Stimulated activated CD4-positive, alpha-beta T cell treated with anti-CD3 and anti-CD28 coated beads, Interleukin-4, amount 100 ng/mL, for 24 hours (primary cell): ENCODE measurements around the gene EHMT1.
"Not testable (repeated sequence)": the region's sequence is repeated elsewhere in the genome, so short reads cannot be mapped to it uniquely, and the experiment has no call there.

Experiments used
- DNase-seq: peaks from one replicate; pipeline ENCODE4 v3.0.0-alpha.2; 2020

The EHMT1 gene

DNA sequence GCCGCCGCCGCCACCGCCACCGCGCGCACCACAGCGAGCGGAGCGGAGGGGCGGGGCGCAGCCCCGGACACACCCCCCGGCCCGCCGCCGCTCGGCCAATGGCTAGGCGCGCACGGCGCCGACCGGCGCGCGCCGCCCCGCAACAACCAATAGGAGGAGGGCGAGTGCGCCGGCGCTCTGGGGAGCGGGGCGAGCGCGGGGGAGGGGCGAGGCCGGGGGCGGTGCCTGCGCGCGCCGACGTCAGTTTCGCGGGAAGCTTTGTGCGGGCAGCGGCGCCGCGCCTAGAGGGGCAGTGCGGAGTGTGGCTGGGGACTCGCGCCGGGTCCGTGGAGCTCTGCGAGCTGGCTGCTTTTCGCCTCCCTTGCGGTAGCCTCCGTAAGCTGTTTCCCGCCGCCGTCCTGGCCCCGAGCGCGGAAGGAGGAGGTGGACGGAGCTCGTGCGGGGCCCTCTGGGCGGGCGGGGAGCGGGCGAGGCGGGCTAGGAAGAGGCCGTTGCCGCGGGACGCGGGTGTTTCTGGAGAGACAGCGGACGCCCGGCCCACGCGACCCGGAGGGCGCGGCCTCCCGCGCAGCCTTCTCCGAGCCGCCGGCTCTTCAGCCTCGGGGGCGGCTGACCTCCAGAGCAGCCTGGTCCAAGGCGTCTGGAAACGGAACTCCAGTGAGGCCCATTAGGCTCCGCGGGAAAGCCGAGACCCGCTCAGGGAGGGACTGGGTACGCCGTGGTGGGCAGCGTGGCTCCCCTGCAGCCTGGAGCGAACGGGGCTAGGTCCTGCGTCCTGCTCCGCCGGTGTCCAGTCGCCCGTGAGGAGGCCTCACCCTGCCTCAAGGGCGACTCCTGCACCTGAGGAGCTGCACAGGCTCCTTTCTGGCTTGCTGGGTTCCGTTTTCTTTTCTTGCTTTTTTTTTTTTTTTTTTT lies 28.1 kb upstream of the EHMT1 start, which contains the start of gene ZMYND19:
Gene ZMYND19 (minus strand): TSS at position 44 of the 915 bp plus-strand sequence. CDS start 249 bp downstream, outside the sequence.
- DNase-seq: peak; percentile 88

DNA sequence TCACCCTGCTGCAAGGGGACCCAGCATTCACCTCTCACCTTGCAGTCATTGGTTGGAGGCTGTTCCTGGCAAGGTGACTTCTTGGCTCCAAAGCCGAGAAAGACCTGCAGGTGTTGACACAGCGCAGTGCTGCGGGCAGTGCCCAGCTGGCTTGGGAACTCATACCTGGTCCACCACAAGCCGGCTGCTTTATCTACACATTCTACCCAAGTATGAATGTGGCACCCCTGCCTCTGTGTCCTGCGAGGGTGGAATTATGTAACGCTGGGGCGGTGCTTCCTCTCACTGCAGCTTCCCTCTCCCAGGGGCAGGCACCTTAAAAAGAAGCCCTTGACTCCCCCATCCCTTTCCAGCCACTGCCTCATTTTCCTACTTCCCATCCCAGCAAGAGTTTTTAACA lies 26.0 kb upstream of the EHMT1 start:
- DNase-seq: no peak

DNA sequence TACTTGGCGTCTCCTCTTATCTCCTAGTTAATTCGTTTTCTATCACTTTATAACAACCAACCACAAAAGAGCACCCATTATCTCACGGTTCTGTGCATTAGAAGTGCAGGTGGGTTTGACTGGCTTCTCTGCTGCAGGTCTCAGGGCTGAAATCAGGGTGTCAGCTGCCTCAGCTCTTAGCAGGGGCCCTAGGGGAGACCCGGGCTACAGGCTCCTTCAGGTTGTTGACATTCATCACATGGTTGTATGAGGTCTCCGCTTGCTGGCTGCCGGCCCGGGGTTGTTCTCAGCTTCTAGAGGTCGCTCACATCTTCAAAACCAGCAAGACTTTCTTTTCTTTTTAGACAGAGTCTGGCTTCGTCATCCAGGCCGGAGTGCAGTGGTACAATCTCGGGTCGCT lies 25.6 kb upstream of the EHMT1 start:
- DNase-seq: no peak

DNA sequence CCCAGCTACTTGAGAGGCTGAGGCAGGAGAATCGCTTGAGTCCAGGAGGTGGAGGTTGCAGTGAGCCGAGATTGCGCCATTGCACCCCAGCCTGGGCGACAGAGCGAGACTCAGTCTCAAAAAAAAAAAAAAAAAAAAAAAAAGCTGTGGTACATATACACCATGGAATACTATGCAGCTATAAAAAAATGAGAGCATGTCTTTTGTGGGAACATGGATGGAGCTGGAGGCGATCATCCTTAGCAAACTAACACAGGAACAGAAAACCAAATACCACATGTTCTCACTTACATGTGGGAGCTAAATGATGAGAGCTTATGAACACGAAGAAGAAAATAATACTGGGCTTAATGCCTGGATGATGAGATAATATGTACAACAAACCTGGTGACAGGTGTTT lies 22.2 kb upstream of the EHMT1 start:
- not testable (repeated sequence) for DNase-seq

DNA sequence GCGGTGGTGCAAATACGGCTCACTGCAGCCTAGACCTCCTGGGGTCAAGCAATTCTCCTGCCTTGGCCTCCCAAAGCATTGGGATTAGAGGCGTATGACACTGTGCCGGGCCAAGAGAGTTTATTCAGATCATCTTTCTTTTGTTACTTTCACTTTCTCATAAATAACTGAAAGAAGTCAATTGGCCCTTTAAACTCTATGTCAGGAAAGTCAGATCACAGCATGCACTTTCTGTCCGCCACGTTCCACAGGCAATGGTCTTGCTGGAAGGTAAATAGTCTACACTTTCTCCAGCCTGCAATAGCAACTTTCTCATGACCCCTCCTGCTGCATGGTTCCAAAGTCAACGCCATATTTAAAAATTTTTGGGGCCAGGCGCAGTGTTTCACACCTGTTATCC lies 19.9 kb upstream of the EHMT1 start:
- DNase-seq: no peak

DNA sequence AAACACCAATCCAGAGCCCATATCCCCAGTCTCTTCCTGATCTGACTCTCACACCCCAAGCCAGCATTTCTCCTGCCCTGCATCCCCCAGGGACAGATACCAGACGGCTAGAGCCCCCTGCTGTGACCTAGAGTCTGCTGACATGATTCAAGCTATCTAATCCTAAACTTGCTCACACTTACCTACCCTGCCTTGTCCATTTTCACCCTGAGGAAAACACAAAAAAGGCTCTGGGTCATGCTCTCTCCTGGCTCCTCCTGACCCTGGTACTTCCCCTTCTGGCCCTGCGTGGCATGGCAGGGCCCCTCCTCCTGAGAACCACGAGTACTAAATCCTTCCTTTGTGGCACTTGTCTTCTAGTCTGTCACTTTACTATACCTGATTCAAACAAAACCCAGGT lies 16.1 kb upstream of the EHMT1 start:
- no peak for DNase-seq

DNA sequence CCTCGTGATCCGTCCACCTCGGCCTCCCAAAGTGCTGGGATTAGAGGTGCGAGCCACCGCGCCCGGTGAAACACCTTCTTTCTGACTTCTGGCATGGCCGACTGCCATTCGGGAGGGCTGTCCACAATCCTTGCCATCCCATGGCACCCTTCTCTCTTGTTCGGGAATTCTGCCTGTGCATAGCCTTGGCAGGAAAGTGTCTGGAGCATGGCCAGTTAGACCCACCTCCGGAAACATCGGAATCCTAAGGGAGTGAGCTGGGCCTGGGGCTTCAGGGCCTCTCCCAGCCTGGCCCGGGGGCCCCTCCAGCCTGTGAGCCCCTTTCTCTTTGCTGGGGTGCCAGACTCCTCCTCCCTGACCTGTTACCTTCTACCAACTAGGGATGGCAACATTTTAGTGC lies 14.9 kb upstream of the EHMT1 start:
- no peak for DNase-seq

DNA sequence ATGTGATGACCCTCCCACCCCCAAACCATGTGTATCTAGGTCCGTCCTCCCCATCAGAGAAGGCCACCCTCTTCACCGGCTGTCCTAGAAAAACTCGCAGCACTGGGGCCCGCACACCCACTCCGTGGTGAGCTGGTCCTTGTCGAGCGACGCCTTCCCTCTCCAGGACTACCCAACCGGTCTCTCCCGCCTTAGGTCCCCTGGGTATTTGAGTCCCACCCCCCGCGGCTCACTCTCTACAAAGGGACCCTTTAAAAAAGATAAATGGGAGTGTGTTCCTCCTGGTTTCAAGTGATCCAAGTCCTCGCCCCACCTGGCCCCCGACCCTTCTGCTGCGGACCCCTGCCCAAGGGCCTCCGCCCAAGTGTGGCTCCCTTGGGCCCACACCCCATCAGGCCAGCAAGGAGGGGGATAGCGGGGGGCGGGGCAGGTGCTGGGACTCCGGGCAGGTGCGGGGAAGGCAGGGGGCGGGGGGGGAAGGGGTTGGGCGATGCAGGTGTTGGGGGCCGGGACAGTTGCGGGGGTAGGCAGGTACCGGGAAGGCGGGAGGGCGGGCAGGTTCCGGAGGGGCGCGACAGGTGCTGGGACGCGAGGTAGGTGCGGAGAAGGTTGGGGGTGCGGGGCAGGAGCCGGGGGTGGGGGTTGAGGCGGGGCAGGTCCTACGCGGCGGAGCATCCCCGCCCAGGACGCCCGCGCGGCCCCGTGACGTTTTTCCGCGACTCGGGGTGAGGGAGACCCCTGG lies 14.3 kb upstream of the EHMT1 start:
- no peak for DNase-seq

DNA sequence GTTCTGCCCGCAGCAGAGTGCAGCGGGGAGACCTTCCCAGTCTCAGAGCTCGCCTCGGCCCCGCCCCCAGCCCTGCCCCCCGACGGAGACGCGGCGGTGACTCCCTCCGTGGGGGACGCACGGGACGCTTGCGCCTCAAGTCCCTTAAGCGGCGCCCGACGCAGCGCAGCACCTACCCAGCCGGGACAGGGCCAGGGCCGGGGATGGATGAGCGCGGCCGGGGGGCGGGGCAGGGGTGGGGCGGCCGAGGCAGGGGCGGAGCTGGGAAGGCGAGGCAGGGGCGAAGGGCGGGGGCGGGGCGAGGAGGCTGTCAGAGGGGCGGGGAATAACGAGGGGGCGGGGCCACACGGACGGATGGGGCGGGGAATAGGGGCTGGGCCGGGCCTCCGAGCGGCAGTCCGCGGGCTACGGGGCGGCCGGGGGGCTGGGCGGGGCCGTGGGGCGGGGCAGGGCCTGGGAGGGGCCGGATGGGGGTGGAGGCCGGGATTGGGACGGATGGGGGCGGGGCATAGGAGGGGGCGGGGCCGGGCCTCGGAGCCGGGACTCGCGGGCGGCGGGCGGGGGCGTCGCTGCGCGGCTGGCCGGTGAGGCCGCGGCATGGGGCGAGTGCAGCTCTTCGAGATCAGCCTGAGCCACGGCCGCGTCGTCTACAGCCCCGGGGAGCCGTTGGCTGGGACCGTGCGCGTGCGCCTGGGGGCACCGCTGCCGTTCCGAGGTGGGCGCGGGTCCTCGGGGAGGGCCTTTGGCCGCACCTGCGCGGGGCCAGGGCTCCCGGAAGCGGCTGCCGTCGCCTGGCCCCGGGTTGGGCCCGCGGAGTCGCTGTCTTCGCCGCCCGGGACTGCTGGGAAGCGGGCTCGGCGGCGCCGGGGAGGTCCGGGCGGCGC lies 13.4 kb upstream of the EHMT1 start, which contains the start of gene ARRDC1:
Gene ARRDC1 (plus strand): TSS at position 566 of the 884 bp plus-strand sequence. CDS start 32 bp downstream, at position 598.
- DNase-seq: peak; percentile 92

DNA sequence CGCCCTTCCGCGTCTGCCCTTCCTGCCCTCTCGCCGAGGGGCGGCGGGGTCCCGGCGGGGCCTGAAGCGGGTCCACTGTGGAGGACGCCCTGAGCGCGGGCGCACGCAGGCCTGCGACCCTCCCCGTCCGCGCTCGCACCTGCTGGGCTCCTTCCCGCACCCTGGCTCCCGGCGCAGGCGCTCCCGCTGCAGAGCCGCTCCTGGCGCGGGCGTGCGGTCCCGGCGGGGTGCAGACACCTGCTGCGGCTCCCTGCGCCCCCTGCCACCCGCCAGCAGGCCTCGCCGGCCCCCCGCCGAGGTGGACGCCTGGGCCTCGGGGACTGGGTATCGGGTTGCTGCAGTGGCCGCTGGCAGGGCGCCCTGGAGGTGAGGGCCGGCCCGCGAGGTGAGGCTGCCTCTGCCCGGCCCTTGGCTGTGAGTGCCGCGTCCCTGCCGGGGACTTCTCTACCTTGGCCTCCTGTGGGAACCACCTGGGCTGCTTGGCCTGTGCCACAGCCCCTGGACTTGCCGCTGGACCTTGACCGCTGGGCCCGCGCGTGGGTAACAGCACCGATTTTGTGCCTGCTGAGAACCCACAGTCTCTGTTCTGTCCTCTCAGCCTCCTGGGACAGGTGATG lies 12.7 kb upstream of the EHMT1 start:
- no peak for DNase-seq

DNA sequence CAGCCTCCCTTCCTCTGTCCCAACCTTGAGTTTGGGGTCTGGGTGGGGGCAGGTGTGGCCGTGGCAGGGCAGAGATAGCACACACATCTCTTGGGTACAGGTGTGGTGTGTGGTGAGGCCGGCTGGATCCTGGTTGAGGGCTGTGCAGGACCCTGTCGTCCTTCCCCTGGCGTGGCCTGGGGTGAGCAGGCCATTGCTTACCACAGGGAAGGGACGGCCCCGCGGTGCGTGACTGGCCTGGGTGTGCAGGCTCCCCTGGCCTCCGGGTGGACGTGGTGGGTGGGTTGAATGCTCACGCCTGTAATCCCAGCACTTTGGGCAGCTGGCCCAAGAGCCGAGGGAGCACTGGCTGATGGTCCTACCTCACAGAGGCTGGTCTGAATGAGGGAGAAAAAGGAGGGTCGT lies 12.1 kb upstream of the EHMT1 start:
- no peak for DNase-seq

DNA sequence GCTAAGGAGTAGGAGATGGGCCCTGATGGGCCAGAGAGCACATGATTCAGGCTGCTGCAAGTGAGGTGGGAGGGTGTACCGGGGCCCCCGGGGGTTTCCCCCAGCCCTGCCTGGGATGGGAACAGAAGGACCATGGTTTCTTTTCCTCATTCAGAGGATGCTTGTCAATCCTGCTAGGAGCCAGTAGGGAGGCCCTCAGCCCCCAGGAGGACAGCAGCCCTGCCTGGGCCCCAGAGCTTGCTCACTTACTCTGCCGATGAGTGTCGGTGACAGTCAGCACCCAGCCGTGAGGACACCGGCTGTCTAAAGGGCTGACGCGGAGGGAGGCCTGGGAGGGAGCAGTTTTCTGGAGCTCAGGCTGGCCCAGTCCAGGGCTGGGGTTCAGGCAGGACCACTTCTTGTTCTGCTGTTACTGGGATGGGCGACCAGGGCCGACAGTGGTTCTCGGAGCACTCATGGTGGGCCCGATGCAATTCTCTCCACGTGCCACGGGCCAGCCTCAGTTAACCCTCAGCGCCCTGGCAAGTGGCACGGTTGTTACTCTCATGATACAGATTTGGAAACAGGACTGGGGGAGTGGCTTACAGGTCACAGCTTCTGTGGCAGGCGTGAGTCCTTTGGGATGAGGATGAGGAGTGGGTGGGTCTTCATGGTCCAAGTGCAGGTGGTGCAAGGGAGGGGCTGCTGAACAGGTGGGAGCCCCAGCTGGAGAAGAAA lies 11.5 kb upstream of the EHMT1 start:
- DNase-seq: no peak

DNA sequence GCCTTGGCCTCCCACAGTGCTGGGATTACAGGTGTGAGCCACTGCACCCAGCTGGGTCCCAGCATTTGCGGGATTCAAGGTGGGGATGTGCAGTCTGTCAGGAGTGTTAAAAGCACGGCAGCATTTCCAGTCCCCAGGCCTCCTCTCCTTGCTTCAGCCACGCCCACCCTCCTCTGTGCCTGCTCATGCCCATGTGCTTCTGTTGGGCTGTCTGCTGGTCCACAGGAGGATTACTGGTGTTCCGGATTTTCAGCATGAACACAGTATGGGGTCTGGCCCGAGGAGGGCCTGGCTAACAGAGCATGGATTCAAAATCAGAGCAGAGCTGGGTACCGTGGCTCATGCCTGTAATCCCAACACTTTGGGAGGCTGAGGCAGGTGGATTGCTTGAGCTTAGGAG lies 7.9 kb upstream of the EHMT1 start:
- DNase-seq: no peak

DNA sequence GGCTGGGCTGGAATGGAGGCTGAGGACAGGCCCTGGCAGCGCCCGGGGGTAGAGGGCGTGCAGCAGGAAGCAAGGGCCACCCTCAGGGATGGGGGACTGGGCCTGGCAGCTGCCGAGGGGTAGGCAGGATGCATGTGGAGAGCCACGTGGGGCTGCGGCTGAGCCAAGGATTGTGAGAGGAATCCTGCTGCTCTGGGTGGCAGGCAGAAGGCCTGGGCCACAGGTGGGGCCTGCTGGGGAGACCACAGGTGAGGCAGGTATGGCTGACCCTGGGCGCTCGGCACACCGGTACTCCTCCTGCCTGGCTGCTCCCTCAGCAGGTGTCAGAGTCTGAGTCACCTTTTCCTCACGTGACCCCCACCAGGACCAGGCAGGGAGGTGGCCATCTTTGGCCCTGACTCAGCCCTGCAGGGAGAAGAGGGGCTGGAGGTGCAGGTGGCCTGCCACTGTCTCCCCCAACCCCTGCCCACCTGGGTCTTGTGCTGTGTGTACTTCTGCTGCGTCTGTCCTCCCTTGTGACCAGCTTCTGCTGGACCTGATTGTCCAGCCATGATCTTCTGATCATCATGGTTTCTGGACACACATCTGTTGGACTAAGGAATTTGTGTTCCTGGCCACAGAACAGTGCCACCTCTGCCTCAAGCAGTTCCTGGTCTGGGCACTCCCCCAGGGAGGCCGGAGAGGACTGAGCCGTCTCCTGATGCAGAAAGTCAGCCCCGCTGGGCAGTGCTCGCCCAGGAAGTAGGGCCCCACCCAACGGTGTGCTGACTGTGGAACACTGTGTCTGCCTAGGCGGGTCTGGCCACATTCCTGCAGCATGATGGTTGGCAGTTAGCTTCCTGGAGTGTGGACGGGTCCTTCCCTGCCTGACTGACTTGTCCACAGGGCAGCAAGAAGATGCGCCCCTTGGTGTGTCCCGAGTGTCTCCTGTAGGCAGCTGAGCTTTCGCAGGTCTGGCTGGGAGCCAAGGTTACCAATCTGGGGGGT lies 6.9 kb upstream of the EHMT1 start:
- DNase-seq: peak; percentile 44

DNA sequence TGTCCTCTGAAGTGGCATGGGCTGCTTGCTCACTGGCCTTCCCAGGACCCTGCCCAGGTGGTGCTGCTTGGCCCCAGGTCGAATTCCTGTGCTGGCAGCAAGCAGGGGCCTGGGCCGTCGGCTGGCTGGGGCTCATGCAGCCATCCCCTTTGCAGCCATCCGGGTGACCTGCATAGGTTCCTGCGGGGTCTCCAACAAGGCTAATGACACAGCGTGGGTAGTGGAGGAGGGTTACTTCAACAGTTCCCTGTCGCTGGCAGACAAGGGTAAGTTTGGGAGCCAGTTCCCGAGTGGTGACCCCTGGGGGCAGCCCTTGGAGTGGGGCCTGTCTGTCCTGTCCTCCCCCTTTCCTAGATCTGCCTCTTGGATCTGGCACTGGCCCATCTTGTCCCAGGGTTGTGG lies 6.1 kb upstream of the EHMT1 start:
- no peak for DNase-seq

DNA sequence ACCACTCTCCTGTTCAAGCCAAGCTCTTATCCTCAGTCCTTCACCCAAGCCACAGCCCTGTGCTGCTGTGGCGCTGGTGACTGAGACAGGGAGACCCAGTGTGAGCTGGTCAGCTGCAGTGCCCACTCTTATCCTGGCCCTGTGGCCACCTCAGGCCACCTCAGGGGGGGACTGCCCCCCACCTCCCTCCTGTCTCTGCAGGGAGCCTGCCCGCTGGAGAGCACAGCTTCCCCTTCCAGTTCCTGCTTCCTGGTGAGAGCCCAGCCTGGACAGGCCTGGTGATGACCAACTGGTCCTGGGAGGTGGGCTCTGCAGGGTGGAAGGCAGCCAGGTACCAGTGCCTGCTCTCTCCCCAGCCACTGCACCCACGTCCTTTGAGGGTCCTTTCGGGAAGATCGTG lies 5.5 kb upstream of the EHMT1 start:
- DNase-seq: no peak

DNA sequence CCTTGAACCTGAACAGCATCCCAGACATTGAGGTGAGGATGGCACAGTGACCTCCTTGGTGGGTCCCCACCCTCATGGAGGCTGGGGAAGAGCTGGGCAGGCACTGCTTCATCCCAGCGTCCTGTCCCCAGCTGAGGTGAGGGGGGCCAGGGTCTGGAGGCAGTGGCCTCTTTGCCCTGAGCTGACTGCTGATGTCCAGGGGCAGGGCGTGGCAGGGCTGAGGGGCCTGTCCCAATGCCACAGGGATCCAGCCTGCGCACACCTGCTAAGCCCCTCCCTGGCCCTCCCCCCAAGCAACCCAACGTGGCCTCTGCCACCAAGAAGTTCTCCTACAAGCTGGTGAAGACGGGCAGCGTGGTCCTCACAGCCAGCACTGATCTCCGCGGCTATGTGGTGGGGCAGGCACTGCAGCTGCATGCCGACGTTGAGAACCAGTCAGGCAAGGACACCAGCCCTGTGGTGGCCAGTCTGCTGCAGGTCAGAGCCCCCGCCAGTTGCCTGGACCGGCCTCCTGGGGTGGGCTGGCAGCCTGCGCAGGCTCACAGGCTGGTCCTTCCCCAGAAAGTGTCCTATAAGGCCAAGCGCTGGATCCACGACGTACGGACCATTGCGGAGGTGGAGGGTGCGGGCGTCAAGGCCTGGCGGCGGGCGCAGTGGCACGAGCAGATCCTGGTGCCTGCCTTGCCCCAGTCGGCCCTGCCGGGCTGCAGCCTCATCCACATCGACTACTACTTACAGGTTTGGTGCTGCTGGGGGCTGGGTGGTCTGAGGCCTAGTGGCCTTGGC lies 4.9 kb upstream of the EHMT1 start:
- DNase-seq: no peak

DNA sequence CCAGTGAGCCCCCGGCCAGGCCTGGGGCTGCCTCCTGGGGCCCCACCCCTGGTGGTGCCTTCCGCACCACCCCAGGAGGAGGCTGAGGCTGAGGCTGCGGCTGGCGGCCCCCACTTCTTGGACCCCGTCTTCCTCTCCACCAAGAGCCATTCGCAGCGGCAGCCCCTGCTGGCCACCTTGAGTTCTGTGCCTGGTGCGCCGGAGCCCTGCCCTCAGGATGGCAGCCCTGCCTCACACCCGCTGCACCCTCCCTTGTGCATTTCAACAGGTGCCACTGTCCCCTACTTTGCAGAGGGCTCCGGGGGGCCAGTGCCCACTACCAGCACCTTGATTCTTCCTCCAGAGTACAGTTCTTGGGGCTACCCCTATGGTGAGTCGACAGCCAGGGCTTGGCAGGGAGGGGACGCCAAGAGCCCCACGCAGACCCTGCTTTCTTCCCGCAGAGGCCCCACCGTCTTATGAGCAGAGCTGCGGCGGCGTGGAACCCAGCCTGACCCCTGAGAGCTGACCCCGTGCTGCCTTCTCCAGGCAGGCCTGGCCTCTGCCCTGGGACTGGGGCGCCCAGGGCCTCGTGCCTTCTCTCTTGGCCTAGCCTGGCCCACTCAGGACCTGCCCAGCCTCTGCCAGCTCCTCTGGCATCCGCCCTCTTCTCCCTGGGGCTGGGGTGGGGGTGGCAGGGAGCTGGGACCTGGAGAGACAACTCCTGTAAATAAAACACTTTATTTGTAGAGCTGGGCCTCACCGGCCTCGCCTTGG lies 4.0 kb upstream of the EHMT1 start:
- DNase-seq: no peak

DNA sequence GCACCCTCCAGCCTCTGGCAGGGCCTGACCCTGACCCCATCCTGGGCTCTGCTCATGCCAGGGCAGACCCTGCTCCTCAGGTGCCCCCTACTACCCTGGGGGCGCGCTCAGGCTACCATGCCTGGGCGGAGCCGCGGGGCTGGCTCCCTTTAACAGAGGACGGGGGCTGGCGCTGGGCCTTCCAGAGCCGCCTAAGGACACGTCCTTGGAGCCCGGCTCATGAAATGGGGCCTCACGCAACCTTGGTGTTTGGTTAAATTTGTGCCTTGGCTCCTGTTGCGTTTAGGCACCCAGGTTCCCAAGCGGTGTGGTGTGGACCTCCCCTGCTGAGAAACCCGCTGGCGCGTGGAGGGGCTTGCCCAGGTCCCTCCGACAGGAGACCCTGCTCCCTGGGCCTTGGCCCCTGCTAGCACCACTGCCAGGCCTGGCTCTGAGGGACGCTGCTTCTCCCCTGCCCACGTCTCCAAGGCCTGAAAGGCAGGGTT lies 3.4 kb upstream of the EHMT1 start:
- no peak for DNase-seq
